HL-60 (cell line): ENCODE data around the gene SDHA.
"Not testable (repeated sequence)": the region's sequence is repeated elsewhere in the genome, so short reads cannot be mapped to it uniquely, and the experiment has no call there.

ENCODE experiments used
- CTCF ChIP-seq: IDR thresholded peaks from one replicate; pipeline ENCODE4 v1.5.1; 2011; ENCODE audit warnings: low read length, control low read depth, inconsistent platforms; ENCODE audit not compliant: insufficient read depth
- POLR2AphosphoS5 ChIP-seq: IDR thresholded peaks from 2 replicates; pipeline ENCODE4 v1.6.1; 2012; ENCODE audit warnings: low read depth

GRCh38 chr5:243683-244367, 25.7 kb downstream of the SDHA start:
- TF ChIP-seq POLR2AphosphoS5, CTCF: not testable (repeated sequence)
